GM23338 (cell line): ENCODE measurements around the gene ASGR2. TPM values are rescaled to one million over a fixed set of nuclear protein-coding genes. Genes with fewer than 3 reads are reported as not detected.

ENCODE experiments used
- ATAC-seq: fragments of 200-7000 bp; cut with Tn5 transposase; 3 replicates; pipeline ENCODE4 v1.9.1; 2020
- DNase-seq: peaks from one replicate; pipeline ENCODE4 v3.0.0-alpha.2; 2015; ENCODE audit warnings: low spot score
- H2AFZ ChIP-seq: fragments of 200-600 bp; sonication (generic); 2 replicates; pipeline ENCODE4 v1.8.0; 2016; ENCODE audit warnings: antibody characterized with exemption, mild to moderate bottlenecking, moderate library complexity
- H3F3A ChIP-seq: fragments of 200-600 bp; sonication (generic); replicated peaks from 2 replicates; pipeline ENCODE4 v1.8.0; 2017; ENCODE audit warnings: antibody characterized with exemption, mixed run types, low read depth
- H3K27ac ChIP-seq: fragments of 200-600 bp; sonication (generic); 2 replicates; pipeline ENCODE4 v1.6.1; 2016; ENCODE audit warnings: low read depth
- H3K27me3 ChIP-seq: fragments of 200-600 bp; sonication (generic); 2 replicates; pipeline ENCODE4 v1.8.0; 2016; ENCODE audit warnings: mild to moderate bottlenecking, mixed run types, moderate library complexity; ENCODE audit not compliant: insufficient read depth
- H3K36me3 ChIP-seq: fragments of 200-600 bp; sonication (generic); 2 replicates; pipeline ENCODE4 v1.8.0; 2016; ENCODE audit warnings: mild to moderate bottlenecking; ENCODE audit not compliant: insufficient read depth
- H3K4me1 ChIP-seq: fragments of 200-600 bp; sonication (generic); 2 replicates; pipeline ENCODE4 v1.8.0; 2016; ENCODE audit warnings: mild to moderate bottlenecking, moderate library complexity; ENCODE audit not compliant: insufficient read depth
- H3K4me2 ChIP-seq: fragments of 200-600 bp; sonication (generic); 2 replicates; pipeline ENCODE4 v1.7.1; 2017; ENCODE audit warnings: mixed run types
- H3K4me3 ChIP-seq: fragments of 200-600 bp; sonication (generic); 2 replicates; pipeline ENCODE4 v1.6.1; 2016; ENCODE audit warnings: mixed run types
- H3K79me2 ChIP-seq: fragments of 200-600 bp; sonication (generic); replicated peaks from 2 replicates; pipeline ENCODE4 v1.8.0; 2017; ENCODE audit warnings: mild to moderate bottlenecking; ENCODE audit not compliant: insufficient read depth
- H3K9me2 ChIP-seq: fragments of 200-600 bp; sonication (generic); 2 replicates; pipeline ENCODE4 v1.8.0; 2017; ENCODE audit not compliant: insufficient read depth
- H4K20me1 ChIP-seq: fragments of 200-600 bp; sonication (generic); replicated peaks from 2 replicates; pipeline ENCODE4 v1.8.0; 2017; ENCODE audit warnings: mild to moderate bottlenecking; ENCODE audit not compliant: insufficient read depth
- H3K27ac Mint-ChIP-seq: 2 replicates; pipeline ENCODE4 v1.8.0; 2020; ENCODE audit warnings: inconsistent platforms, mild to moderate bottlenecking, moderate library complexity, mixed read lengths
- H3K27me3 Mint-ChIP-seq: 3 replicates; pipeline ENCODE4 v1.8.0; 2022; ENCODE audit warnings: low read depth, mild to moderate bottlenecking, moderate library complexity, mixed read lengths, inconsistent platforms; ENCODE audit not compliant: insufficient read depth, poor library complexity
- H3K36me3 Mint-ChIP-seq: 3 replicates; pipeline ENCODE4 v1.8.0; 2021; ENCODE audit warnings: low read depth, mild to moderate bottlenecking, inconsistent platforms, moderate library complexity, mixed read lengths
- H3K4me1 Mint-ChIP-seq: 3 replicates; pipeline ENCODE4 v1.8.0; 2020; ENCODE audit warnings: mild to moderate bottlenecking, inconsistent platforms, mixed read lengths
- H3K4me3 Mint-ChIP-seq: 3 replicates; pipeline ENCODE4 v1.8.0; 2021; ENCODE audit warnings: moderate library complexity, mild to moderate bottlenecking, inconsistent platforms, mixed read lengths
- H3K9me3 Mint-ChIP-seq: 3 replicates; pipeline ENCODE4 v1.8.0; 2020; ENCODE audit warnings: moderate library complexity, mild to moderate bottlenecking, inconsistent platforms, mixed read lengths
- EZH2 ChIP-seq: fragments of 200-600 bp; sonication (generic); IDR thresholded peaks from one replicate; pipeline ENCODE4 v1.8.0; 2017; ENCODE audit warnings: antibody characterized with exemption, mild to moderate bottlenecking, low read depth; ENCODE audit not compliant: unreplicated experiment
- EZH2phosphoT487 ChIP-seq: fragments of 200-600 bp; sonication (generic); IDR thresholded peaks from one replicate; pipeline ENCODE4 v1.8.1; 2018; ENCODE audit warnings: antibody characterized with exemption; ENCODE audit not compliant: unreplicated experiment
- JUNB ChIP-seq: IDR thresholded peaks from one replicate; pipeline ENCODE4 v1.6.1; 2016; ENCODE audit warnings: antibody characterized with exemption; ENCODE audit not compliant: unreplicated experiment
- NANOG ChIP-seq: IDR thresholded peaks from 2 replicates; pipeline ENCODE4 v1.6.1; 2016; ENCODE audit warnings: antibody characterized with exemption, borderline replicate concordance
- POLR2AphosphoS5 ChIP-seq: IDR thresholded peaks from 2 replicates; pipeline ENCODE4 v1.6.1; 2016; ENCODE audit warnings: antibody characterized with exemption, low read depth
- ZNF114 ChIP-seq: fragments of 250-450 bp; sonication (Bioruptor Pico); IDR thresholded peaks from 2 replicates; pipeline ENCODE4 v1.5.0; 2020; ENCODE audit warnings: mild to moderate bottlenecking, moderate library complexity
- polyA plus RNA-seq: library from polyadenylated mRNA; unstranded; fragments of >200 nt; fragmentation: Nextera tagmentation; extraction: Ambion mirVana; gene quantifications from 2 replicates; pipeline ENCODE4 v1.2.1, GENCODE V29; 2016
- total RNA-seq: library from RNA; depleted of rRNA; stranded (reverse); fragments of >200 nt; shearing (Covaris generic); gene quantifications from 2 replicates; pipeline ENCODE4 v1.2.3, GENCODE V29; 2014
- TF ChIP-seq, protein P1 (sequence below): fragments of 250-450 bp; sonication (Bioruptor Pico); IDR thresholded peaks from 2 replicates; pipeline ENCODE4 v1.5.0; 2020; ENCODE audit warnings: mild to moderate bottlenecking, moderate library complexity
- TF ChIP-seq, protein P2 (sequence below): IDR thresholded peaks from 2 replicates; pipeline ENCODE4 v1.6.1; 2016; ENCODE audit warnings: antibody characterized with exemption

ASGR2 gene
- total and polyA plus RNA-seq, 2 experiments from 2014 or later = 0.97 TPM; not detected in 1

DNA sequence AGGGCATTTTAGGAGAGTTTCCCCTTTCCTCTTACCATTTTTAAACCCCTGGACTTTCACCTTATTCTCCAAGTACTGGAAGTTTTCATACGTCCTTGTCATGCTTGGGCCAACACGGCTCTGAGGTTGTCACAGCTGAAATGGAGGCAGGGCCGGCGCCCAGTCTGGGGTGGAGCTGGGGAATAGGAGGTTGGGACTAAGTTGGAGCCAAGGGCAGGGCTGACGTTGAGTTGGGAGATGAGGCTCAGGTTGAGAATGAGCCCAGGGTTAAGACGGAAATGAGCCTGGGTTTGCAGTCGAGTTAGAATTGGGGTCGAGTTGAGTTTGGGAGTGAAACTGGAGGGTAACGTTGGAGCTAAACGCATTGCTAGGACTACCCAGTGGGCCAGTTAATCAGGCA lies 35.9 kb downstream of the ASGR2 start (continued):
- TF ChIP-seq, protein P1, sequence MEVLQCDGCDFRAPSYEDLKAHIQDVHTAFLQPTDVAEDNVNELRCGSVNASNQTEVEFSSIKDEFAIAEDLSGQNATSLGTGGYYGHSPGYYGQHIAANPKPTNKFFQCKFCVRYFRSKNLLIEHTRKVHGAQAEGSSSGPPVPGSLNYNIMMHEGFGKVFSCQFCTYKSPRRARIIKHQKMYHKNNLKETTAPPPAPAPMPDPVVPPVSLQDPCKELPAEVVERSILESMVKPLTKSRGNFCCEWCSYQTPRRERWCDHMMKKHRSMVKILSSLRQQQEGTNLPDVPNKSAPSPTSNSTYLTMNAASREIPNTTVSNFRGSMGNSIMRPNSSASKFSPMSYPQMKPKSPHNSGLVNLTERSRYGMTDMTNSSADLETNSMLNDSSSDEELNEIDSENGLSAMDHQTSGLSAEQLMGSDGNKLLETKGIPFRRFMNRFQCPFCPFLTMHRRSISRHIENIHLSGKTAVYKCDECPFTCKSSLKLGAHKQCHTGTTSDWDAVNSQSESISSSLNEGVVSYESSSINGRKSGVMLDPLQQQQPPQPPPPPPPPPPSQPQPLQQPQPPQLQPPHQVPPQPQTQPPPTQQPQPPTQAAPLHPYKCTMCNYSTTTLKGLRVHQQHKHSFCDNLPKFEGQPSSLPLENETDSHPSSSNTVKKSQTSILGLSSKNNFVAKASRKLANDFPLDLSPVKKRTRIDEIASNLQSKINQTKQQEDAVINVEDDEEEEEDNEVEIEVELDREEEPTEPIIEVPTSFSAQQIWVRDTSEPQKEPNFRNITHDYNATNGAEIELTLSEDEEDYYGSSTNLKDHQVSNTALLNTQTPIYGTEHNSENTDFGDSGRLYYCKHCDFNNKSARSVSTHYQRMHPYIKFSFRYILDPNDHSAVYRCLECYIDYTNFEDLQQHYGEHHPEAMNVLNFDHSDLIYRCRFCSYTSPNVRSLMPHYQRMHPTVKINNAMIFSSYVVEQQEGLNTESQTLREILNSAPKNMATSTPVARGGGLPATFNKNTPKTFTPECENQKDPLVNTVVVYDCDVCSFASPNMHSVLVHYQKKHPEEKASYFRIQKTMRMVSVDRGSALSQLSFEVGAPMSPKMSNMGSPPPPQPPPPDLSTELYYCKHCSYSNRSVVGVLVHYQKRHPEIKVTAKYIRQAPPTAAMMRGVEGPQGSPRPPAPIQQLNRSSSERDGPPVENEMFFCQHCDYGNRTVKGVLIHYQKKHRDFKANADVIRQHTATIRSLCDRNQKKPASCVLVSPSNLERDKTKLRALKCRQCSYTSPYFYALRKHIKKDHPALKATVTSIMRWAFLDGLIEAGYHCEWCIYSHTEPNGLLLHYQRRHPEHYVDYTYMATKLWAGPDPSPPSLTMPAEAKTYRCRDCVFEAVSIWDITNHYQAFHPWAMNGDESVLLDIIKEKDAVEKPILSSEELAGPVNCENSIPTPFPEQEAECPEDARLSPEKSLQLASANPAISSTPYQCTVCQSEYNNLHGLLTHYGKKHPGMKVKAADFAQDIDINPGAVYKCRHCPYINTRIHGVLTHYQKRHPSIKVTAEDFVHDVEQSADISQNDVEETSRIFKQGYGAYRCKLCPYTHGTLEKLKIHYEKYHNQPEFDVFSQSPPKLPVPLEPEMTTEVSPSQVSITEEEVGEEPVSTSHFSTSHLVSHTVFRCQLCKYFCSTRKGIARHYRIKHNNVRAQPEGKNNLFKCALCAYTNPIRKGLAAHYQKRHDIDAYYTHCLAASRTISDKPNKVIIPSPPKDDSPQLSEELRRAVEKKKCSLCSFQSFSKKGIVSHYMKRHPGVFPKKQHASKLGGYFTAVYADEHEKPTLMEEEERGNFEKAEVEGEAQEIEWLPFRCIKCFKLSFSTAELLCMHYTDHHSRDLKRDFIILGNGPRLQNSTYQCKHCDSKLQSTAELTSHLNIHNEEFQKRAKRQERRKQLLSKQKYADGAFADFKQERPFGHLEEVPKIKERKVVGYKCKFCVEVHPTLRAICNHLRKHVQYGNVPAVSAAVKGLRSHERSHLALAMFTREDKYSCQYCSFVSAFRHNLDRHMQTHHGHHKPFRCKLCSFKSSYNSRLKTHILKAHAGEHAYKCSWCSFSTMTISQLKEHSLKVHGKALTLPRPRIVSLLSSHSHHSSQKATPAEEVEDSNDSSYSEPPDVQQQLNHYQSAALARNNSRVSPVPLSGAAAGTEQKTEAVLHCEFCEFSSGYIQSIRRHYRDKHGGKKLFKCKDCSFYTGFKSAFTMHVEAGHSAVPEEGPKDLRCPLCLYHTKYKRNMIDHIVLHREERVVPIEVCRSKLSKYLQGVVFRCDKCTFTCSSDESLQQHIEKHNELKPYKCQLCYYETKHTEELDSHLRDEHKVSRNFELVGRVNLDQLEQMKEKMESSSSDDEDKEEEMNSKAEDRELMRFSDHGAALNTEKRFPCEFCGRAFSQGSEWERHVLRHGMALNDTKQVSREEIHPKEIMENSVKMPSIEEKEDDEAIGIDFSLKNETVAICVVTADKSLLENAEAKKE (CRISPR knock-in tag) = no peak
- TF ChIP-seq POLR2AphosphoS5 = no peak

DNA sequence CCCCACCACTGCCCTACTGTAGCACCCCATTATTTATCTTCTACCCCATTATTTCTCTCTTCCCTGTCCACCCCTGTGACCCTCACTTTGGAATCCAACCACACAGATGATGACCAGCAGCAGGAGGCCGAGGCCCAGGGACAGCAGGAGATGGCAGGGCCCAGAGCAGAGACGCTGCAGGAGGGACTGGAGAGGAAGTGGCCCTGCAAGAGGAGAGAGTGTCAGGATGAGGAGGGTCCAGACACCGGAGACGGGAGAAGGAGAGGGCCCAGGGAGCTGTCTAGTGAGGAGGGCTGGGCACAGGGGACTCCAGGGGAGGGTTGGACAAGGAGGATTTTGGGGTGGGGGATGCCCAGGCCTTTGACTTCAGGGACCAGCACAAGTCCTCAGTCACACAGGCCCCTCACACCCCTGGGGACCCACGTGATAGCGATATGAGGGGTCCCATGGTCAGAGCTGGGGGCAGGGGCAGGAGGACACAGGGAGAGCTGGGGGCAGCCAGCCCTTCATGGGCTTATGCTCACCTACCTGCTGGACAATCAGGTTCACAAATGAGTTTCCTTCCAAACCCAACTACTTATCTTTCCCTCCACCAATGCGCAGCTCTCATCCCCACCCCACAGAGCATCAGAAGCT lies 36.6 kb downstream of the ASGR2 start:
- Mint-ChIP-seq H3K4me1 (no peaks in the 10 kb centered on the region), H3K36me3 (no peaks in the 10 kb centered on the region; the same call in 2 of the 3 replicates), H3K27me3 (peaks cover 13% of the 10 kb centered on the region), H3K27ac (no peak overlapping the region), H3K4me3 (no peak overlapping the region), H3K9me3 (peaks cover 2% of the 10 kb centered on the region; the same call in 2 of the 3 replicates)
- Histone ChIP-seq H3K27ac (no peak overlapping the region), H3K4me1 (no peaks in the 10 kb centered on the region), H2AFZ (no peak overlapping the region), H3K79me2 (no peaks in the 10 kb centered on the region), H4K20me1 (no peaks in the 10 kb centered on the region), H3K4me3 (no peak overlapping the region), H3K4me2 (no peak overlapping the region), H3K27me3 (no peaks in the 10 kb centered on the region), H3K9me2 (no peaks in the 10 kb centered on the region), H3K36me3 (no peaks in the 10 kb centered on the region), H3F3A (no peaks in the 10 kb centered on the region)
- ATAC-seq (no peak), DNase-seq (no peak)
- no peak for TF ChIP-seq NANOG
- TF ChIP-seq EZH2 = no peak
- no peak for TF ChIP-seq EZH2phosphoT487
- TF ChIP-seq POLR2AphosphoS5 = no peak
- TF ChIP-seq JUNB = no peak
- TF ChIP-seq ZNF114 = no peak
- TF ChIP-seq, protein P2, sequence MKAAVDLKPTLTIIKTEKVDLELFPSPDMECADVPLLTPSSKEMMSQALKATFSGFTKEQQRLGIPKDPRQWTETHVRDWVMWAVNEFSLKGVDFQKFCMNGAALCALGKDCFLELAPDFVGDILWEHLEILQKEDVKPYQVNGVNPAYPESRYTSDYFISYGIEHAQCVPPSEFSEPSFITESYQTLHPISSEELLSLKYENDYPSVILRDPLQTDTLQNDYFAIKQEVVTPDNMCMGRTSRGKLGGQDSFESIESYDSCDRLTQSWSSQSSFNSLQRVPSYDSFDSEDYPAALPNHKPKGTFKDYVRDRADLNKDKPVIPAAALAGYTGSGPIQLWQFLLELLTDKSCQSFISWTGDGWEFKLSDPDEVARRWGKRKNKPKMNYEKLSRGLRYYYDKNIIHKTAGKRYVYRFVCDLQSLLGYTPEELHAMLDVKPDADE = no peak
- TF ChIP-seq, protein P1 (CRISPR knock-in tag) = no peak
